NAMALWA (cell line): Measurements from ENCODE around the gene MREG.

Experiments used
- DNase-seq: peaks from one replicate; pipeline ENCODE4 v3.0.0-alpha.2; 2015; ENCODE audit warnings: low spot score

The MREG gene

GRCh38 chr2:216013080-216013909, at the start of gene MREG:
Gene MREG (minus strand): TSS chr2:216013551. CDS start chr2:216013327, 224 bp downstream.
- DNase-seq, result peak; percentile 94

- peak; percentile 46 for DNase-seq
Observed at GRCh38 chr2:216059233-216059834, 46.0 kb upstream of the MREG start.

- peak; percentile 44 for DNase-seq
Observed at GRCh38 chr2:216057688-216058193, 44.4 kb upstream of the MREG start.

GRCh38 chr2:216056739-216057138, 43.4 kb upstream of the MREG start:
- no peak for DNase-seq

- DNase-seq, result no peak
Observed at GRCh38 chr2:216055680-216056079, 42.3 kb upstream of the MREG start.

- DNase-seq, result no peak
Observed at GRCh38 chr2:216052420-216052819, 39.1 kb upstream of the MREG start.

GRCh38 chr2:216051350-216051749, 38.0 kb upstream of the MREG start:
- DNase-seq, result no peak

- DNase-seq, result no peak
Observed at GRCh38 chr2:216049452-216049851, 36.1 kb upstream of the MREG start.

- DNase-seq, result no peak
Observed at GRCh38 chr2:216047397-216047796, 34.0 kb upstream of the MREG start.

- DNase-seq, result no peak
Observed at GRCh38 chr2:216044883-216045486, 31.6 kb upstream of the MREG start.

GRCh38 chr2:216043949-216044348, 30.6 kb upstream of the MREG start:
- DNase-seq, result no peak

- no peak for DNase-seq
Observed at GRCh38 chr2:216041438-216041837, 28.1 kb upstream of the MREG start.

- DNase-seq, result no peak
Observed at GRCh38 chr2:216039918-216040317, 26.6 kb upstream of the MREG start.

- peak; percentile 87 for DNase-seq
Observed at GRCh38 chr2:216034065-216034464, 20.7 kb upstream of the MREG start.

GRCh38 chr2:216033403-216033802, 20.1 kb upstream of the MREG start:
- no peak for DNase-seq

- DNase-seq, result no peak
Observed at GRCh38 chr2:216031960-216032689, 18.8 kb upstream of the MREG start.

GRCh38 chr2:216030216-216030615, 16.9 kb upstream of the MREG start:
- no peak for DNase-seq

GRCh38 chr2:216029416-216030129, 16.2 kb upstream of the MREG start:
- no peak for DNase-seq

GRCh38 chr2:216024779-216025336, 11.5 kb upstream of the MREG start:
- DNase-seq, result no peak

GRCh38 chr2:216023055-216023648, 9.8 kb upstream of the MREG start:
- DNase-seq, result peak; percentile 81
